ENCODE results near the gene NEURL1B.

NEURL1B gene

DNA sequence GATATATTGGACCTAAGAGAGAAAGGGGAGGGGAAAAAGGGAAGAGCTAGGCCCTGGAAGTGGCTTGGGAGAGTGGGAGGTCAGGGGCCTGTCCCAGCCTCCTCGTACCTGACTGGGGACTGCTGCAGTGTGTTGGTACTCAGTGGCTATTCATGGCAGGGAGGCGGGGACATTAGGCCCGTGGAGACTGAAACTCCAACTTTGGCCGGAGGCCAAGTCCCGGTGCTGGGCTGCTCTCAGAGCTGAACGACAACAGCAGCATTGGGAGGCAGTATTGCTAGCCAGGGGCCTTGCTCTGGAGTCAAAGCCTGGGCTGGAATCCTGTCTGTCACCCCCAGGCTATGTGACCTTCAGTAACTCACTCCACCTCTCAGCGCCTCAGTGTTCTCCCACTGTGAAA lies 37.8 kb downstream of the NEURL1B start:
- no peak for DNase-seq (ENCODE audit: low read depth)

- DNase-seq (ENCODE audit: low read depth) = no peak
These were observed 38.7 kb downstream of the NEURL1B start for GRCh38 chr5:172679628-172680212.

- no peak for DNase-seq (ENCODE audit: low read depth)
These were observed 39.9 kb downstream of the NEURL1B start for GRCh38 chr5:172680921-172681320.

GRCh38 chr5:172681421-172681820 lies 40.4 kb downstream of the NEURL1B start:
- DNase-seq (ENCODE audit: low read depth) = no peak

DNA sequence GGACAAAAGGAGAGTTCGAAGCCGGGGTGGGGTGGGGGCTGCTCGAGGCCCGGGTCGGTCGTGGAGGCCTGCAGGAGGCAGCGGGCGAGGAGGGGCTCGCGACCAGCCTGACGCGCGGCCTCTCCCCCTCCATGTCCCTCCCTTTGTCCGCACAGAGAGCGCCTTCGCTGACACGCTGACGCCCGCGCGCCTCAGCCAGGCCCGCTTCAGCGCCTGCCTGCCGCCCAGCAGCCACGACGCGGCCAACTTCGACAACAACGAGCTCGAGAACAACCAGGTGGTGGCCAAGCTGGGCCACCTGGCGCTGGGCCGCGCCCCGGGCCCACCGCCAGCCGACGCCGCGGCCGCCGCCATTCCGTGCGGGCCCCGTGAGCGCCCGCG lies 42.2 kb downstream of the NEURL1B start:
- DNase-seq (ENCODE audit: low read depth) = no peak

DNA sequence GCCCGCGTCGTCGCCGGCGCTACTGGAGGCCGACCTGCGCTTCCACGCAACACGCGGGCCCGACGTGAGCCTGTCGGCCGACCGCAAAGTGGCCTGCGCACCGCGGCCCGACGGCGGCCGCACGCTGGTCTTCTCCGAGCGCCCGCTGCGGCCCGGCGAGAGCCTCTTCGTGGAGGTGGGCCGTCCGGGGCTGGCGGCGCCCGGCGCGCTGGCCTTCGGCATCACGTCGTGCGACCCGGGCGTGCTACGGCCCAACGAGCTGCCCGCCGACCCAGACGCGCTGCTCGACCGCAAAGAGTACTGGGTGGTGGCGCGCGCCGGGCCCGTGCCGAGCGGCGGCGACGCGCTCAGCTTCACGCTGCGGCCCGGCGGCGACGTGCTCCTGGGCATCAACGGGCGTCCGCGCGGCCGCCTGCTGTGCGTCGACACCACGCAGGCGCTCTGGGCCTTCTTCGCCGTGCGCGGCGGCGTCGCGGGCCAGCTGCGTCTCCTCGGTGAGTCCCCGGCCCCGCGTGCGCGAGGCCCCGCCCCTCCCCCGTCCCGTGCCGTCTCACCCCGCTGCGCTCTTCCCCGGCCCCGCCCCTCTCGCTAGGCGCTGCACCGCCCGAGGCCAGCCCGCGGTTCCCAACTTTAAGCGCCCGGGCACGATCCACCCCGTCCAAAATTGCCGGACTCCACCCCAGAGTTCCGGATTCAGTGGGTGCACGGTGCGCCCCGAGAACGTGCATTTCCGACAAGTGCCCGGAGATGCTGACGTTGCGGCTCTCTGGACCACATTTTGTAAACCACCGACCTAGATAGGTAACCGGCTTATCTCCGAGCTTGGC lies 42.8 kb downstream of the NEURL1B start:
- DNase-seq (ENCODE audit: low read depth) = no peak

GRCh38 chr5:172685091-172685490 lies 44.0 kb downstream of the NEURL1B start:
- no peak for DNase-seq (ENCODE audit: low read depth)

- no peak for DNase-seq (ENCODE audit: low read depth)
These were observed 45.0 kb downstream of the NEURL1B start for GRCh38 chr5:172686111-172686510.

- no peak for DNase-seq (ENCODE audit: low read depth)
These were observed 45.7 kb downstream of the NEURL1B start for GRCh38 chr5:172686539-172687390.

- no peak for DNase-seq (ENCODE audit: low read depth)
These were observed 46.9 kb downstream of the NEURL1B start for GRCh38 chr5:172687940-172688339.

DNA sequence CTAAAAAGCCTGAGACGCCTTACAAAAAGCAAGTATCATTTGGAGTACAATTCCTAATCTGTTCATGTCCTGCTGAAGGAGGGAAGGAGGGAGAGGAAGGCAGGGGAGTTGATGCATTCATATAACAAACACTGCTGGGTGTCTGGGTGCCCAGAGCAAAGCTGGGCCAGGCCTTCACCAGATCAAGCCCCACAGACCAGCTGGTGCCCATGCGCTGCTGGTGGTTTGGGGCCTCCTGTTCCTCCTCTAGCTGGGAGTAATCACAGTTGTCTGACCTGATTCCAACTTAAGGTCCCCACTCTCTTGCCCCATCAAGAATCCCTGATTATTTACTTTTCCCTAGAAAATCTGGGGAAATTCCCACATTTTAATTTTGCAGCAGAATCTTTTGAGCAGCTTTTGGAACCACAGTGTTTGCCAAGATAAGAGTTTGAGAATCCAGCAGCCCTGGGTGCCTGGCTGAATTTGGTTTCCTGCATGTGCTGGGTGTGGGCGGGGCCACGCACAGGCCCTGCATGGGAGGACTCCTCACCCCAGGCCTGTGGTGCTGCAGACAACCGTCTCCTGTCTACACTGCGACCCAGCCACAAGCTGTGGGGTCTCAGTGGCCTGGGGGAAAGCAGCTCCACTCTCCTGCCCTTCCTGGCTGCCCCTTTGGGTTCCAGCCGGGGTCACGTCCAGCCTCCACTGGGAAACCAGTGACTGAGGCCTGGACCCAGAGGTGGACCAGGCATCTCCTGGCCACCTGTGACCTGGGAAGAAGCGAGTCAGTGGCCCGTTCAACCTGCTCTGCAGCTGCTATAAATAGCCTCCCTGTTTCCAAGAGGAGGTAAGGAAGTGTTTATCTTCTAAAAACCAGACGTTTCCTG lies 47.5 kb downstream of the NEURL1B start:
- no peak for DNase-seq (ENCODE audit: low read depth)

- DNase-seq (ENCODE audit: low read depth) = no peak
These were observed 48.1 kb downstream of the NEURL1B start for GRCh38 chr5:172689218-172689572.

GRCh38 chr5:172689801-172690200 lies 48.7 kb downstream of the NEURL1B start:
- DNase-seq (ENCODE audit: low read depth) = no peak

- DNase-seq (ENCODE audit: low read depth) = no peak
These were observed 49.4 kb downstream of the NEURL1B start for GRCh38 chr5:172690258-172691075.

DNA sequence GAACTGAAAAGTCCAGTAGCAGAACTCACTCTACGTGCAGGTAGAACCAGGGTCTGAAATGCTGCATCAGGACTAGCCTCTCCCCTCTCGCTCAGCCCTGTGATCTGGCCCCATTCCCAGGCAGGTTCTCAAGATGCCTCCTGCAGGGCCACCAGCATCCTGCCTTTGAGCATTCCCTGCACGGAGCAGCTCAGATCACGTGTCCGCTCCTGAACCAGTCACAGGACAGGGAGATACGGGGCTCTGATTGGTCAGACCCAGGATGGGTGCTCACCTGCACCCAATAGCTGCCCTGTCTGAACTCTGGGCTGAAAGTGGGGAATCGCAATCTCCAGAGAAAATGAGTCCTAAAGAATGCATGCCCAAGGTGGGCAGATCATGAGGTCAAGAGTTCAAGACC lies 50.8 kb downstream of the NEURL1B start:
- no peak for DNase-seq (ENCODE audit: low read depth)

GRCh38 chr5:172692451-172692850 lies 51.4 kb downstream of the NEURL1B start:
- DNase-seq (ENCODE audit: low read depth) = no peak

GRCh38 chr5:172692981-172693380 lies 51.9 kb downstream of the NEURL1B start:
- DNase-seq (ENCODE audit: low read depth) = no peak

- no peak for DNase-seq (ENCODE audit: low read depth)
These were observed 53.0 kb downstream of the NEURL1B start for GRCh38 chr5:172694061-172694460.

GRCh38 chr5:172694541-172694940 lies 53.5 kb downstream of the NEURL1B start:
- DNase-seq (ENCODE audit: low read depth) = no peak

DNA sequence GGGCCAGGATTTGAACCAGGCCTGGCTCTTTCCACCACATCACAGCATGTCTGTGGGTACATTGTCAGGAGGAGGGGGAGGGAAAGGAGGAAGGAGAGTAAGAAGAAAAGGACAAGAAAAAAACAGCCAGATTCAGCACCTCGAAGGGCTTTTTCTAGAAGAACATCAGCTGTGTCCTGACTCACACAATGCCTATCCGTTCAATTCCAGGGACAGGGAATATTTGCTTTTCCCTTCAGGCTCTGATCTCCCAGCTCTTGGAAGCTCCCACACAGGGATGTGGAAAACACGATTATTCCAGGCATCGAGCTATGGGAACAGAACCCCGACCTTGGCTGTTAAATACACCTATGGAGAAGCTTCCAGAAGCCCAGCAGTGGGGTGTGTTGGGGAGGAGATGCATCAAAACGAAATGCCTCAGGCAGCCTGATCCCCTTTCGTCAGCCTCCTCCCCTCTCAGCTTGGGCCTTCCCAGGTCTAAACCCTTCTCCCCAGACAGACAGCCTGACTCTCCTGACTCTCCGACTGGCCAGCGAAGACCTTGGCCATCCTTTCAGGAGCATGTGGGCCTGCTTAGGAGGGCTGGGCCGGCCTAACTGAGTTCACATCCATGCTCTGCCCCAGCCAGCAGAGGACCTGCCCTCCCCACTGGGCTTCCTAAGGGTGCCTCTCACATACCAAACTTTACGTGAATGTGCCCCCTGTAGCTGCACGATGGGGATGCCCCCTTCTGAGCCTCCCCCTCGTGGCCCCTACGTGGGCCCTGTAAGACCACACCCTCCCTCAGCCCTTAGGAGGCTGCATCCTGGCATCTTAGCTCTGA lies 54.4 kb downstream of the NEURL1B start:
- no peak for DNase-seq (ENCODE audit: low read depth)

Measured in HS-5 (cell line).